Endothelial cell (in vitro differentiated cells): ENCODE data around the gene SNX15. TPM values are rescaled to one million over a fixed set of nuclear protein-coding genes. Genes with fewer than 3 reads are reported as not detected.

Experiments
- DNase-seq: peaks from one replicate; pipeline ENCODE4 v3.0.0; 2021; ENCODE audit warnings: low spot score
- H3K27ac Mint-ChIP-seq: one replicate; pipeline ENCODE4 v1.8.0; 2021; ENCODE audit warnings: mixed read lengths, inconsistent platforms; ENCODE audit not compliant: unreplicated experiment
- H3K27me3 Mint-ChIP-seq: one replicate; pipeline ENCODE4 v1.8.0; 2021; ENCODE audit warnings: mild to moderate bottlenecking, moderate library complexity, mixed read lengths, inconsistent platforms; ENCODE audit not compliant: unreplicated experiment
- H3K36me3 Mint-ChIP-seq: one replicate; pipeline ENCODE4 v1.8.0; 2021; ENCODE audit warnings: mild to moderate bottlenecking, low read depth, mixed read lengths, inconsistent platforms; ENCODE audit not compliant: unreplicated experiment
- H3K4me1 Mint-ChIP-seq: one replicate; pipeline ENCODE4 v1.8.0; 2021; ENCODE audit warnings: mild to moderate bottlenecking, mixed read lengths, inconsistent platforms; ENCODE audit not compliant: unreplicated experiment
- H3K4me3 Mint-ChIP-seq: one replicate; pipeline ENCODE4 v1.8.0; 2021; ENCODE audit warnings: mild to moderate bottlenecking, mixed read lengths, inconsistent platforms; ENCODE audit not compliant: unreplicated experiment
- H3K9me3 Mint-ChIP-seq: one replicate; pipeline ENCODE4 v1.8.0; 2021; ENCODE audit warnings: mixed read lengths, inconsistent platforms; ENCODE audit not compliant: unreplicated experiment
- CTCF ChIP-seq: fragments of 200-600 bp; sonication (generic); IDR thresholded peaks from one replicate; pipeline ENCODE4 v1.5.0; 2021; ENCODE audit warnings: antibody characterized with exemption; ENCODE audit not compliant: unreplicated experiment
- total RNA-seq: library from RNA; stranded (reverse); fragmentation: NEBNext Ultra II Directional; extraction: Animal tissue kit (Norgen Biotek cat#: 25700); gene quantifications from one replicate; pipeline ENCODE4 v1.2.1, GENCODE V29; 2021; ENCODE audit not compliant: unreplicated experiment

Gene SNX15
- total RNA-seq, 1 donor from 2014 or later = 19.4 TPM

GRCh38 chr11:65036931-65037330 lies 9.7 kb downstream of the SNX15 start:
- DNase-seq = no peak
- peaks cover 4% of the 10 kb centered on the region for H3K36me3 Mint-ChIP-seq
- no peak overlapping the region for H3K27ac Mint-ChIP-seq
- no peaks in the 10 kb centered on the region for H3K9me3 Mint-ChIP-seq
- peaks cover 5% of the 10 kb centered on the region for H3K4me1 Mint-ChIP-seq
- no peak overlapping the region for H3K4me3 Mint-ChIP-seq
- TF ChIP-seq CTCF = no peak
- peaks cover 5% of the 10 kb centered on the region for H3K27me3 Mint-ChIP-seq

GRCh38 chr11:65040520-65040846 lies 13.2 kb downstream of the SNX15 start:
- H3K4me3 Mint-ChIP-seq = peak overlapping the region; percentile 90
- DNase-seq = no peak
- H3K27ac Mint-ChIP-seq = no peak overlapping the region
- H3K36me3 Mint-ChIP-seq = peaks cover 6% of the 10 kb centered on the region
- TF ChIP-seq CTCF = no peak
- no peaks in the 10 kb centered on the region for H3K9me3 Mint-ChIP-seq
- H3K27me3 Mint-ChIP-seq = peaks cover 9% of the 10 kb centered on the region
- H3K4me1 Mint-ChIP-seq = peaks cover 5% of the 10 kb centered on the region

- DNase-seq = peak; percentile 74
- Mint-ChIP-seq H3K27me3 (peaks cover 9% of the 10 kb centered on the region), H3K4me3 (peak within 1 kb of the TSS; percentile 93), H3K9me3 (no peaks in the 10 kb centered on the region), H3K36me3 (peaks cover 6% of the 10 kb centered on the region), H3K27ac (peak within 1 kb of the TSS; percentile 67), H3K4me1 (peaks cover 5% of the 10 kb centered on the region)
- TF ChIP-seq CTCF = no peak
Measured at GRCh38 chr11:65040847-65041622, 13.8 kb downstream of the SNX15 start, which contains the start of gene SAC3D1. SAC3D1 (plus strand) TSS chr11:65041210; CDS start chr11:65041293, 83 bp downstream.

- Mint-ChIP-seq H3K4me3 (peak overlapping the region; percentile 93), H3K36me3 (peaks cover 9% of the 10 kb centered on the region), H3K9me3 (no peaks in the 10 kb centered on the region), H3K4me1 (peaks cover 9% of the 10 kb centered on the region), H3K27ac (no peak overlapping the region), H3K27me3 (peaks cover 10% of the 10 kb centered on the region)
- no peak for DNase-seq
- TF ChIP-seq CTCF = no peak
Measured at GRCh38 chr11:65042891-65043290, 15.7 kb downstream of the SNX15 start.

- H3K27ac Mint-ChIP-seq = no peak overlapping the region
- DNase-seq = no peak
- peak overlapping the region; percentile 67 for H3K4me3 Mint-ChIP-seq
- peaks cover 9% of the 10 kb centered on the region for H3K36me3 Mint-ChIP-seq
- H3K27me3 Mint-ChIP-seq = peaks cover 8% of the 10 kb centered on the region
- H3K4me1 Mint-ChIP-seq = peaks cover 9% of the 10 kb centered on the region
- TF ChIP-seq CTCF = no peak
- no peaks in the 10 kb centered on the region for H3K9me3 Mint-ChIP-seq
Measured at GRCh38 chr11:65043881-65044501, 16.8 kb downstream of the SNX15 start.
